ENCODE data around the gene SLC27A5. TPM values are rescaled to one million over a fixed set of nuclear protein-coding genes. Genes with fewer than 3 reads are reported as not detected.

Gene SLC27A5
- total and polyA plus RNA-seq, 10 donors, result 6.0 to 26.8 (median 8.6) TPM

GRCh38 chr19:58531034-58531840, 19.4 kb upstream of the SLC27A5 start:
- H3K36me3 ChIP-seq, result no peaks in the 10 kb centered on the region
- 55 to 76% (median 70%) methylated on average over 10 of the region's 10 CpGs for WGBS, 5 donors
- TF ChIP-seq CTCF (IDR thresholded peaks at IDR 0.05 in 8 of 11, conservative IDR thresholded peaks at IDR 0.05 in 3 of 11), result no peak
- no peak for TF ChIP-seq POLR2A (IDR thresholded peaks at IDR 0.05)
- no peak for TF ChIP-seq POLR2AphosphoS5 (IDR thresholded peaks at IDR 0.05)

GRCh38 chr19:58529405-58529804, 17.6 kb upstream of the SLC27A5 start:
- H3K9me3 ChIP-seq, result no peaks in the 10 kb centered on the region
- peaks cover 0 to 5% (median 0%) of the 10 kb centered on the region in 6 donors for H3K4me1 ChIP-seq
- no peaks in the 10 kb centered on the region for H3K27me3 ChIP-seq (replicated peaks in 1 of 7)
- H3K4me3 ChIP-seq, result no peak overlapping the region
- no peaks in the 10 kb centered on the region for H3K36me3 ChIP-seq
- WGBS, 5 donors, result 78 to 90% (median 83%) methylated on average over 3 of the region's 3 CpGs
- no peak for DNase-seq
- no peak for TF ChIP-seq CTCF (IDR thresholded peaks at IDR 0.05 in 8 of 11, conservative IDR thresholded peaks at IDR 0.05 in 3 of 11)
- no peak for TF ChIP-seq POLR2AphosphoS5 (IDR thresholded peaks at IDR 0.05)
- no peak for TF ChIP-seq POLR2A (IDR thresholded peaks at IDR 0.05)
- intact Hi-C loops (cut with DNase I; ENCODE audit: low total_unique reads), result no loop called here
- no peak overlapping the region for H3K27ac ChIP-seq

More at GRCh38 chr19:58531034-58531840, 19.4 kb upstream of the SLC27A5 start:
- H3K27me3 ChIP-seq (replicated peaks in 1 of 7), result peaks cover 0 to under 1% (median 0%) of the 10 kb centered on the region in 7 donors
- DNase-seq, result no peak
- H3K27ac ChIP-seq, result no peak overlapping the region
- H3K9me3 ChIP-seq, result no peaks in the 10 kb centered on the region
- H3K4me3 ChIP-seq, result no peak overlapping the region
- intact Hi-C loops (cut with DNase I; ENCODE audit: low total_unique reads), result no loop called here
- H3K4me1 ChIP-seq, result peaks cover 0 to 5% (median 0%) of the 10 kb centered on the region in 6 donors

- intact Hi-C loops (cut with DNase I; ENCODE audit: low total_unique reads), result no loop called here
- DNase-seq, result no peak
- no peaks in the 10 kb centered on the region for H3K9me3 ChIP-seq
- peaks cover 11 to 29% (median 21%) of the 10 kb centered on the region in 6 donors for H3K4me1 ChIP-seq
- H3K27ac ChIP-seq, result no peak overlapping the region
- TF ChIP-seq POLR2A (IDR thresholded peaks at IDR 0.05) (no peak), POLR2AphosphoS5 (IDR thresholded peaks at IDR 0.05) (no peak), CTCF (IDR thresholded peaks at IDR 0.05 in 8 of 11, conservative IDR thresholded peaks at IDR 0.05 in 3 of 11) (no peak)
- H3K36me3 ChIP-seq, result no peaks in the 10 kb centered on the region
- 83 to 93% (median 89%) methylated on average over 3 of the region's 3 CpGs for WGBS, 5 donors
- no peak overlapping the region for H3K4me3 ChIP-seq
- H3K27me3 ChIP-seq (replicated peaks in 1 of 7), result no peaks in the 10 kb centered on the region
Measured at GRCh38 chr19:58522709-58523108, 10.9 kb upstream of the SLC27A5 start.

DNA sequence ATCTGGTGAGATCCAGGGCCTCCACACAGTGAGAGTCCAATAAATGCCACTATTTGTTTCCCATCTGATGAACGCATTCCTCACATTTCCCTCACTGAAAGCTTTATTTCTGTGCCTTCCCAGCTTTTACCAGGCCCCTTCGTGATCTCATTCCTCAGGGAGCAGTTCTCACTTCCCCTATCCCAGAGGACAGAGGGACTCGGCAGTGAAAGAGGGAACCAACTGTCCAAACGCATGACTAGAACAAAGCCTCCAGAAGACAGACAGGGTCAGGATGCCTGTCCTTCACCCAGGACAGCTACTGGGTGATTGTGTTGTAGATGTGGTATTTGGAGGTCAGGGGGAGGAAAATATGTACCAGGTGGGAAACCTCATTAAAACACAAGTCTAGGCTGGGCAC, 9.9 kb upstream of the SLC27A5 start:
- Histone ChIP-seq H3K36me3 (peaks cover 3 to 9% (median 8%) of the 10 kb centered on the region in 6 donors), H3K9me3 (no peaks in the 10 kb centered on the region), H3K27ac (no peak overlapping the region), H3K4me1 (peaks cover 17 to 39% (median 32%) of the 10 kb centered on the region in 6 donors), H3K4me3 (no peak overlapping the region), H3K27me3 (replicated peaks in 1 of 7) (no peaks in the 10 kb centered on the region)
- TF ChIP-seq POLR2A (IDR thresholded peaks at IDR 0.05), result no peak
- TF ChIP-seq CTCF (IDR thresholded peaks at IDR 0.05 in 8 of 11, conservative IDR thresholded peaks at IDR 0.05 in 3 of 11), result no peak
- no peak for TF ChIP-seq POLR2AphosphoS5 (IDR thresholded peaks at IDR 0.05)
- 70 to 84% (median 75%) methylated on average over 4 of the region's 4 CpGs for WGBS, 5 donors
- intact Hi-C loops (cut with DNase I; ENCODE audit: low total_unique reads), result no loop called here
- DNase-seq, result no peak
